ENCODE results near the gene WRNIP1. TPM values are rescaled to one million over a fixed set of nuclear protein-coding genes. Genes with fewer than 3 reads are reported as not detected.
A peak's percentile ranks its signal among the peaks of the same experiment; 100 is the strongest.

The WRNIP1 gene
- total and polyA plus RNA-seq, 9 of the 15 experiments (the other 6 are each of a cell fraction or from before 2014, with no cell fraction given) = 13.2 to 63.6 (median 48.6) TPM

DNA sequence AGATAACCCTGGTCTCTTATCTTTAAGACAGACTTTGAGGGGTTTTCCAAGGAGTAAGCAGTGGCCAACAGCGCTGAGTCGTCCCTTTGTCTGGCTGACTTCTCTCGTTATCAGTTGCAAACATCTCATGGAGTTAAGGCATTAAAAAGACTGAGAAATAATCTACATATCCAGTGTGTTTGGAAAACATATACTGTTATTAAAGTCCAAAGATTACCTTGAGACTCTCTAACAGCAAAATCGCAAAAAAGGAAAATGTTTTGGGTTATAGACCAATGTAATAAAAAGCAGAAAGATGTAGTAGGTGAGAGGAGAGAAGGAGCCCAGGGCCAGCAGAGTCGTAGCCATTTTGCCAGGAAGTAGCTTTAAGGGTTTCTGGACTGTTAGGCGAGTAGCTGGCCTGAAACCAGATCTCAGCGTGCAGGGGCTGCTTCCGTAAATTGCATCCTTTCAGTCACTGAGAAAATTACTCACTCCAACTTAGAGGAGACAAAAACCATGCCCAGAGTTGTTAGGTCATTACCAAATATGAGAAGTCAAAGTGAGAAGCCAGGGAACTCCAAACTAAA lies 39.1 kb upstream of the WRNIP1 start (continued):
- TF ChIP-seq, protein P1, sequence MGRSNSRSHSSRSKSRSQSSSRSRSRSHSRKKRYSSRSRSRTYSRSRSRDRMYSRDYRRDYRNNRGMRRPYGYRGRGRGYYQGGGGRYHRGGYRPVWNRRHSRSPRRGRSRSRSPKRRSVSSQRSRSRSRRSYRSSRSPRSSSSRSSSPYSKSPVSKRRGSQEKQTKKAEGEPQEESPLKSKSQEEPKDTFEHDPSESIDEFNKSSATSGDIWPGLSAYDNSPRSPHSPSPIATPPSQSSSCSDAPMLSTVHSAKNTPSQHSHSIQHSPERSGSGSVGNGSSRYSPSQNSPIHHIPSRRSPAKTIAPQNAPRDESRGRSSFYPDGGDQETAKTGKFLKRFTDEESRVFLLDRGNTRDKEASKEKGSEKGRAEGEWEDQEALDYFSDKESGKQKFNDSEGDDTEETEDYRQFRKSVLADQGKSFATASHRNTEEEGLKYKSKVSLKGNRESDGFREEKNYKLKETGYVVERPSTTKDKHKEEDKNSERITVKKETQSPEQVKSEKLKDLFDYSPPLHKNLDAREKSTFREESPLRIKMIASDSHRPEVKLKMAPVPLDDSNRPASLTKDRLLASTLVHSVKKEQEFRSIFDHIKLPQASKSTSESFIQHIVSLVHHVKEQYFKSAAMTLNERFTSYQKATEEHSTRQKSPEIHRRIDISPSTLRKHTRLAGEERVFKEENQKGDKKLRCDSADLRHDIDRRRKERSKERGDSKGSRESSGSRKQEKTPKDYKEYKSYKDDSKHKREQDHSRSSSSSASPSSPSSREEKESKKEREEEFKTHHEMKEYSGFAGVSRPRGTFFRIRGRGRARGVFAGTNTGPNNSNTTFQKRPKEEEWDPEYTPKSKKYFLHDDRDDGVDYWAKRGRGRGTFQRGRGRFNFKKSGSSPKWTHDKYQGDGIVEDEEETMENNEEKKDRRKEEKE (IDR thresholded peaks at IDR 0.05; ENCODE audit: borderline replicate concordance in 1 of 2, control insufficient read depth in 1 of 2, low read depth in 2 of 2, low read length in 1 of 2) = no peak
- TF ChIP-seq MCM2 (IDR thresholded peaks at IDR 0.05; ENCODE audit: low read depth) (no peak), ZNF41 (CRISPR knock-in tag; conservative IDR thresholded peaks at IDR 0.05) (0 out of 2 replicates have a peak, but pooled peaks have one; percentile 30), MEF2A (IDR thresholded peaks at IDR 0.05; ENCODE audit: control insufficient read depth, low read depth, low read length) (no peak), DDX20 (tag; IDR thresholded peaks at IDR 0.05; ENCODE audit: low read depth) (0 out of 2 replicates have a peak, but pooled peaks have one; percentile 64), GTF2A2 (tag; IDR thresholded peaks at IDR 0.05) (no peak), NFE2 (IDR thresholded peaks at IDR 0.05; ENCODE audit: low read depth) (no peak), HEY1 (CRISPR knock-in tag; IDR thresholded peaks at IDR 0.05; ENCODE audit: borderline replicate concordance) (0 out of 2 replicates have a peak, but pooled peaks have one; percentile 8), RFX5 (IDR thresholded peaks at IDR 0.05; ENCODE audit: low read depth, low read length) (no peak), ZNF239 (CRISPR knock-in tag; IDR thresholded peaks at IDR 0.05) (peak; percentile 12; the same call in 1 of the 2 replicates), GATA2 (CRISPR knock-in tag; IDR thresholded peaks at IDR 0.05) (peak; percentile 34; the same call in 1 of the 2 replicates), SIN3B (IDR thresholded peaks at IDR 0.05; ENCODE audit: low read depth) (no peak), ZNF347 (CRISPR knock-in tag; IDR thresholded peaks at IDR 0.05; ENCODE audit: low read depth) (no peak), GABPB2 (CRISPR knock-in tag; conservative IDR thresholded peaks at IDR 0.05) (no peak), ZNF507 (tag; conservative IDR thresholded peaks at IDR 0.05) (no peak; the same call in 1 of the 2 replicates), FOSL1 (tag; conservative IDR thresholded peaks at IDR 0.05) (peak; percentile 63), ZNF695 (CRISPR knock-in tag; IDR thresholded peaks at IDR 0.05) (no peak), NCOA4 (IDR thresholded peaks at IDR 0.05; ENCODE audit: partially characterized antibody) (no peak), RBM25 (IDR thresholded peaks at IDR 0.05; ENCODE audit: low read depth, low read length, severe bottlenecking) (no peak), ZNF197 (CRISPR knock-in tag; IDR thresholded peaks at IDR 0.05; ENCODE audit: low read depth) (0 out of 2 replicates have a peak, but pooled peaks have one; percentile 48), ZNF165 (CRISPR knock-in tag; IDR thresholded peaks at IDR 0.05; ENCODE audit: borderline replicate concordance) (no peak), MAFF (IDR thresholded peaks at IDR 0.05; ENCODE audit: low read length) (no peak), BCOR (IDR thresholded peaks at IDR 0.05) (no peak), ZNF124 (CRISPR knock-in tag; IDR thresholded peaks at IDR 0.05) (no peak), SUPT5H (IDR thresholded peaks at IDR 0.05) (no peak), POLR2B (IDR thresholded peaks at IDR 0.05; ENCODE audit: low read depth, partially characterized antibody) (no peak), MTA2 (IDR thresholded peaks at IDR 0.05; ENCODE audit: low read depth) (no peak), HIVEP1 (CRISPR knock-in tag; IDR thresholded peaks at IDR 0.05) (peak; percentile 53; the same call in 1 of the 2 replicates), RCOR1 (IDR thresholded peaks at IDR 0.05; ENCODE audit: borderline replicate concordance in 1 of 2, low read depth in 2 of 2, low read length in 2 of 2) (no peak; a peak in 1 of 4 replicates), PTBP1 (IDR thresholded peaks at IDR 0.05; ENCODE audit: low read depth, low read length) (no peak)
